ENCODE results near the gene SPINT2. TPM values are rescaled to one million over a fixed set of nuclear protein-coding genes. Genes with fewer than 3 reads are reported as not detected.

The SPINT2 gene
- total and polyA plus RNA-seq, 2 of the 13 experiments (the other 11 are each of a cell fraction or from before 2014, with no cell fraction given): 0.31 to 0.77 TPM

- TF ChIP-seq FOXK2 (IDR thresholded peaks at IDR 0.05) (no peak), FOSL1 (CRISPR knock-in tag; IDR thresholded peaks at IDR 0.05; ENCODE audit: borderline replicate concordance) (no peak), ZFP36L2 (CRISPR knock-in tag; IDR thresholded peaks at IDR 0.05) (no peak), ZNF816 (CRISPR knock-in tag; IDR thresholded peaks at IDR 0.05; ENCODE audit: borderline replicate concordance) (no peak), SNAPC4 (CRISPR knock-in tag; IDR thresholded peaks at IDR 0.05) (no peak), SRSF1 (optimal IDR thresholded peaks at IDR 0.05; ENCODE audit: low read depth, low read length) (no peak), TRIM24 (CRISPR knock-in tag; IDR thresholded peaks at IDR 0.05) (no peak), TBX2 (CRISPR knock-in tag; IDR thresholded peaks at IDR 0.05; ENCODE audit: borderline replicate concordance) (no peak), NR0B2 (CRISPR knock-in tag; IDR thresholded peaks at IDR 0.05) (no peak), SIX1 (CRISPR knock-in tag; IDR thresholded peaks at IDR 0.05; ENCODE audit: borderline replicate concordance) (no peak), RBFOX2 (IDR thresholded peaks at IDR 0.05; ENCODE audit: low read depth, low read length) (no peak), GMEB1 (CRISPR knock-in tag; IDR thresholded peaks at IDR 0.05; ENCODE audit: borderline replicate concordance) (no peak), ZNF619 (CRISPR knock-in tag; IDR thresholded peaks at IDR 0.05) (no peak), ZNF451 (CRISPR knock-in tag; IDR thresholded peaks at IDR 0.05) (no peak), ZNF788 (CRISPR knock-in tag; IDR thresholded peaks at IDR 0.05; ENCODE audit: borderline replicate concordance) (no peak), ZBTB33 (CRISPR knock-in tag; IDR thresholded peaks at IDR 0.05) (peak; percentile 15; the same call in 1 of the 2 replicates), RXRA (CRISPR knock-in tag; IDR thresholded peaks at IDR 0.05) (no peak), NAIF1 (CRISPR knock-in tag; IDR thresholded peaks at IDR 0.05; ENCODE audit: borderline replicate concordance) (no peak), ZNF776 (CRISPR knock-in tag; IDR thresholded peaks at IDR 0.05) (no peak), HNF4A (CRISPR knock-in tag; IDR thresholded peaks at IDR 0.05) (peak; percentile 25; the same call in 1 of the 2 replicates), ZSCAN21 (CRISPR knock-in tag; IDR thresholded peaks at IDR 0.05; ENCODE audit: borderline replicate concordance) (no peak), ZNF703 (CRISPR knock-in tag; IDR thresholded peaks at IDR 0.05; ENCODE audit: borderline replicate concordance) (no peak)
Measured at GRCh38 chr19:38266981-38267597, 2.7 kb downstream of the SPINT2 start (continued).
